HepG2 (cell line): ENCODE data around the gene SENP5. TPM values are rescaled to one million over a fixed set of nuclear protein-coding genes. Genes with fewer than 3 reads are reported as not detected.

Experiments
- CHD4 ChIP-seq: fragments of 200-600 bp; sonication (generic); IDR thresholded peaks from 2 replicates; pipeline ENCODE4 v1.7.0; 2017; ENCODE audit warnings: mild to moderate bottlenecking, low read length, borderline replicate concordance
- E2F2 ChIP-seq: sonication (generic); formaldehyde crosslinking; IDR thresholded peaks from 2 replicates; pipeline ENCODE4 v1.4.0; 2020; ENCODE audit warnings: missing genetic modification reagents, borderline replicate concordance
- FOXK2 ChIP-seq: fragments of 450-650 bp; IDR thresholded peaks from 2 replicates; pipeline ENCODE4 v1.6.1; 2016
- HMGA1 ChIP-seq: sonication (generic); formaldehyde crosslinking; conservative IDR thresholded peaks from 2 replicates; pipeline ENCODE4 v1.4.0; 2020; ENCODE audit warnings: missing genetic modification reagents
- ISX ChIP-seq: sonication (generic); formaldehyde crosslinking; conservative IDR thresholded peaks from 2 replicates; pipeline ENCODE4 v1.5.0; 2020; ENCODE audit warnings: missing genetic modification reagents
- KDM1A ChIP-seq: IDR thresholded peaks from 2 replicates; pipeline ENCODE4 v1.6.1; 2016; ENCODE audit warnings: missing compliant biosample characterization
- KLF11 ChIP-seq: IDR thresholded peaks from 2 replicates; pipeline ENCODE4 v1.6.1; 2016; ENCODE audit warnings: missing compliant biosample characterization
- MBNL3 ChIP-seq: fragments of 250-450 bp; sonication (Bioruptor Pico); conservative IDR thresholded peaks from 2 replicates; pipeline ENCODE4 v1.8.0; 2022; ENCODE audit warnings: mild to moderate bottlenecking, inconsistent platforms
- MEIS1 ChIP-seq: sonication (generic); formaldehyde crosslinking; IDR thresholded peaks from 2 replicates; pipeline ENCODE4 v1.9.0; 2021; ENCODE audit warnings: mild to moderate bottlenecking, missing genetic modification reagents, moderate library complexity, borderline replicate concordance
- PHB2 ChIP-seq: fragments of 450-650 bp; IDR thresholded peaks from 2 replicates; pipeline ENCODE4 v1.6.1; 2018; ENCODE audit not compliant: partially characterized antibody
- PHF21A ChIP-seq: sonication (generic); formaldehyde crosslinking; IDR thresholded peaks from 2 replicates; pipeline ENCODE4 v1.5.0; 2020; ENCODE audit warnings: mild to moderate bottlenecking, missing genetic modification reagents
- RBFOX2 ChIP-seq: fragments of 200-400 bp; formaldehyde crosslinking; IDR thresholded peaks from 2 replicates; pipeline ENCODE4 v1.6.1; 2017; ENCODE audit warnings: low read depth, mild to moderate bottlenecking, low read length
- SUZ12 ChIP-seq: fragments of 150-350 bp; IDR thresholded peaks from 2 replicates; pipeline ENCODE4 v1.6.1; 2014; ENCODE audit warnings: low read depth, low read length
- TARDBP ChIP-seq: sonication (generic); formaldehyde crosslinking; IDR thresholded peaks from 2 replicates; pipeline ENCODE4 v1.8.0; 2022; ENCODE audit warnings: mild to moderate bottlenecking, missing genetic modification reagents
- THAP9 ChIP-seq: sonication (generic); formaldehyde crosslinking; IDR thresholded peaks from 2 replicates; pipeline ENCODE4; 2020; ENCODE audit warnings: missing genetic modification reagents, mild to moderate bottlenecking, borderline replicate concordance
- XBP1 ChIP-seq: sonication (generic); formaldehyde crosslinking; IDR thresholded peaks from 2 replicates; pipeline ENCODE4 v1.5.0; 2020; ENCODE audit warnings: missing genetic modification reagents
- ZBTB42 ChIP-seq: sonication (generic); formaldehyde crosslinking; IDR thresholded peaks from 2 replicates; pipeline ENCODE4 v1.5.0; 2020; ENCODE audit warnings: mild to moderate bottlenecking, missing genetic modification reagents
- ZGPAT ChIP-seq: IDR thresholded peaks from 2 replicates; pipeline ENCODE4 v1.6.1; 2016; ENCODE audit warnings: mild to moderate bottlenecking
- ZNF160 ChIP-seq: sonication (generic); formaldehyde crosslinking; IDR thresholded peaks from 2 replicates; pipeline ENCODE4 v1.8.0; 2022; ENCODE audit warnings: mild to moderate bottlenecking, inconsistent platforms, missing genetic modification reagents
- ZNF292 ChIP-seq: sonication (generic); formaldehyde crosslinking; IDR thresholded peaks from 2 replicates; pipeline ENCODE4 v1.8.1; 2022; ENCODE audit warnings: mild to moderate bottlenecking, low read depth, missing genetic modification reagents, borderline replicate concordance
- ZNF441 ChIP-seq: sonication (generic); formaldehyde crosslinking; IDR thresholded peaks from 2 replicates; pipeline ENCODE4 v1.7.0; 2021; ENCODE audit warnings: missing genetic modification reagents, borderline replicate concordance
- ZNF451 ChIP-seq: sonication (generic); formaldehyde crosslinking; IDR thresholded peaks from 2 replicates; pipeline ENCODE4 v1.5.0; 2020; ENCODE audit warnings: mild to moderate bottlenecking, missing genetic modification reagents
- ZNF563 ChIP-seq: sonication (generic); formaldehyde crosslinking; IDR thresholded peaks from 2 replicates; pipeline ENCODE4 v1.8.0; 2022; ENCODE audit warnings: mild to moderate bottlenecking, moderate library complexity, missing genetic modification reagents
- ZNF782 ChIP-seq: sonication (generic); formaldehyde crosslinking; IDR thresholded peaks from 2 replicates; pipeline ENCODE4 v1.4.0; 2020; ENCODE audit warnings: missing genetic modification reagents, mild to moderate bottlenecking, borderline replicate concordance
- polyA plus RNA-seq, 8 experiments: library from polyadenylated mRNA; depleted of rRNA in 3 of 8; stranded (reverse) in 7 of 8; unstranded in 1 of 8; fragments of >200 nt; fragmentation: Illumina TruSeq in 4 of 8; extraction: Trizol in 4 of 8; gene quantifications; 2 replicates each; pipeline versions ENCODE4 v1.2.1 to v1.2.3, GENCODE V29; 2011 to 2016; ENCODE audit warnings: low read depth in 4 of 8, missing spikeins in 1 of 8, mixed read lengths in 1 of 8; ENCODE audit not compliant: insufficient read depth in 1 of 8
- total RNA-seq, 5 experiments: library from RNA; depleted of rRNA; stranded (reverse); fragments of >200 nt; fragmentation: Illumina TruSeq; extraction: Trizol; gene quantifications; 2 replicates each; pipeline ENCODE4 v1.2.3, GENCODE V29; 2016; ENCODE audit warnings: low read depth in 1 of 5
- TF ChIP-seq, protein P1 (sequence below): sonication (generic); formaldehyde crosslinking; IDR thresholded peaks from 2 replicates; pipeline ENCODE4 v1.8.0; 2022; ENCODE audit warnings: mild to moderate bottlenecking, missing genetic modification reagents, moderate library complexity

The SENP5 gene
- total and polyA plus RNA-seq, 2 of the 13 experiments (the other 11 are each of a cell fraction or from before 2014, with no cell fraction given) = 17.6 to 30.9 TPM

GRCh38 chr3:196867507-196868296 lies at the start of gene SENP5 (continued):
- TF ChIP-seq PHF21A (CRISPR knock-in tag) (peak; percentile 75), ZNF782 (CRISPR knock-in tag) (no peak), KDM1A (CRISPR knock-in tag) (no peak), FOXK2 (no peak), THAP9 (CRISPR knock-in tag) (0 out of 2 replicates have a peak, but pooled peaks have one; percentile 16), ISX (CRISPR knock-in tag) (no peak), ZBTB42 (CRISPR knock-in tag) (no peak), MBNL3 (CRISPR knock-in tag) (no peak), RBFOX2 (peak; percentile 93), ZNF441 (CRISPR knock-in tag) (peak; percentile 50; the same call in 1 of the 2 replicates), XBP1 (CRISPR knock-in tag) (no peak), HMGA1 (CRISPR knock-in tag) (no peak), MEIS1 (CRISPR knock-in tag) (no peak), ZNF451 (CRISPR knock-in tag) (no peak), KLF11 (no peak), ZNF563 (CRISPR knock-in tag) (peak; percentile 44; the same call in 1 of the 2 replicates), ZGPAT (CRISPR knock-in tag) (peak; percentile 73; the same call in 1 of the 2 replicates), ZNF160 (CRISPR knock-in tag) (peak; percentile 43; the same call in 1 of the 2 replicates), PHB2 (no peak), SUZ12 (no peak), ZNF292 (CRISPR knock-in tag) (no peak), E2F2 (CRISPR knock-in tag) (no peak), TARDBP (CRISPR knock-in tag) (no peak), CHD4 (no peak)
- TF ChIP-seq, protein P1, sequence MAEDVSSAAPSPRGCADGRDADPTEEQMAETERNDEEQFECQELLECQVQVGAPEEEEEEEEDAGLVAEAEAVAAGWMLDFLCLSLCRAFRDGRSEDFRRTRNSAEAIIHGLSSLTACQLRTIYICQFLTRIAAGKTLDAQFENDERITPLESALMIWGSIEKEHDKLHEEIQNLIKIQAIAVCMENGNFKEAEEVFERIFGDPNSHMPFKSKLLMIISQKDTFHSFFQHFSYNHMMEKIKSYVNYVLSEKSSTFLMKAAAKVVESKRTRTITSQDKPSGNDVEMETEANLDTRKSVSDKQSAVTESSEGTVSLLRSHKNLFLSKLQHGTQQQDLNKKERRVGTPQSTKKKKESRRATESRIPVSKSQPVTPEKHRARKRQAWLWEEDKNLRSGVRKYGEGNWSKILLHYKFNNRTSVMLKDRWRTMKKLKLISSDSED (CRISPR knock-in tag) = 0 out of 2 replicates have a peak, but pooled peaks have one; percentile 21
